Mesothelial cell of epicardium (in vitro differentiated cells): Measurements from ENCODE around the gene CAMTA1. TPM values are rescaled to one million over a fixed set of nuclear protein-coding genes. Genes with fewer than 3 reads are reported as not detected.
A peak's percentile ranks its signal among the peaks of the same experiment; 100 is the strongest.

ENCODE experiments used
- DNase-seq, 2 experiments: peaks; one replicate each; pipeline ENCODE4 v3.0.0; 2021; ENCODE audit warnings: low spot score in 2 of 2; ENCODE audit not compliant: unreplicated experiment in 2 of 2
- H3K27ac Mint-ChIP-seq: 2 replicates; pipeline ENCODE4 v1.8.0; 2021; ENCODE audit warnings: mixed read lengths
- H3K27me3 Mint-ChIP-seq: 2 replicates; pipeline ENCODE4 v1.8.0; 2021; ENCODE audit warnings: low read depth, mixed read lengths
- H3K36me3 Mint-ChIP-seq: 2 replicates; pipeline ENCODE4 v1.8.0; 2021; ENCODE audit warnings: mixed read lengths
- H3K4me1 Mint-ChIP-seq: 2 replicates; pipeline ENCODE4 v1.8.0; 2021; ENCODE audit warnings: mixed read lengths
- H3K4me3 Mint-ChIP-seq: 2 replicates; pipeline ENCODE4 v1.8.0; 2021; ENCODE audit warnings: mild to moderate bottlenecking, moderate library complexity, mixed read lengths
- H3K9me3 Mint-ChIP-seq: 2 replicates; pipeline ENCODE4 v1.8.0; 2021; ENCODE audit warnings: mixed read lengths
- total RNA-seq: library from RNA; stranded (reverse); gene quantifications from 3 replicates; pipeline ENCODE4 v1.2.1, GENCODE V29; 2021
- TF ChIP-seq, protein P1 (sequence below): fragments of 200-600 bp; sonication (generic); IDR thresholded peaks from one replicate; pipeline ENCODE4 v1.5.0; 2021; ENCODE audit warnings: antibody characterized with exemption; ENCODE audit not compliant: unreplicated experiment

CAMTA1 gene
- total RNA-seq, 1 donor from 2014 or later = 70.4 TPM

GRCh38 chr1:7482077-7482476 is 696.8 kb downstream of the CAMTA1 start:
- TF ChIP-seq, protein P1, sequence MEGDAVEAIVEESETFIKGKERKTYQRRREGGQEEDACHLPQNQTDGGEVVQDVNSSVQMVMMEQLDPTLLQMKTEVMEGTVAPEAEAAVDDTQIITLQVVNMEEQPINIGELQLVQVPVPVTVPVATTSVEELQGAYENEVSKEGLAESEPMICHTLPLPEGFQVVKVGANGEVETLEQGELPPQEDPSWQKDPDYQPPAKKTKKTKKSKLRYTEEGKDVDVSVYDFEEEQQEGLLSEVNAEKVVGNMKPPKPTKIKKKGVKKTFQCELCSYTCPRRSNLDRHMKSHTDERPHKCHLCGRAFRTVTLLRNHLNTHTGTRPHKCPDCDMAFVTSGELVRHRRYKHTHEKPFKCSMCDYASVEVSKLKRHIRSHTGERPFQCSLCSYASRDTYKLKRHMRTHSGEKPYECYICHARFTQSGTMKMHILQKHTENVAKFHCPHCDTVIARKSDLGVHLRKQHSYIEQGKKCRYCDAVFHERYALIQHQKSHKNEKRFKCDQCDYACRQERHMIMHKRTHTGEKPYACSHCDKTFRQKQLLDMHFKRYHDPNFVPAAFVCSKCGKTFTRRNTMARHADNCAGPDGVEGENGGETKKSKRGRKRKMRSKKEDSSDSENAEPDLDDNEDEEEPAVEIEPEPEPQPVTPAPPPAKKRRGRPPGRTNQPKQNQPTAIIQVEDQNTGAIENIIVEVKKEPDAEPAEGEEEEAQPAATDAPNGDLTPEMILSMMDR = no peak
- no peak overlapping the region for H3K4me3 Mint-ChIP-seq
- H3K27ac Mint-ChIP-seq = no peak overlapping the region
- H3K27me3 Mint-ChIP-seq = no peaks in the 10 kb centered on the region
- H3K36me3 Mint-ChIP-seq = no peaks in the 10 kb centered on the region
- peaks cover 15% of the 10 kb centered on the region for H3K4me1 Mint-ChIP-seq
- H3K9me3 Mint-ChIP-seq = no peaks in the 10 kb centered on the region
- DNase-seq = no peak

GRCh38 chr1:7482772-7483495 is 697.7 kb downstream of the CAMTA1 start:
- peak overlapping the region; percentile 30 for H3K27ac Mint-ChIP-seq
- TF ChIP-seq, protein P1 = no peak
- no peak for DNase-seq
- no peaks in the 10 kb centered on the region for H3K9me3 Mint-ChIP-seq
- no peak overlapping the region for H3K4me3 Mint-ChIP-seq
- H3K36me3 Mint-ChIP-seq = no peaks in the 10 kb centered on the region
- H3K4me1 Mint-ChIP-seq = peaks cover 9% of the 10 kb centered on the region
- no peaks in the 10 kb centered on the region for H3K27me3 Mint-ChIP-seq

DNA sequence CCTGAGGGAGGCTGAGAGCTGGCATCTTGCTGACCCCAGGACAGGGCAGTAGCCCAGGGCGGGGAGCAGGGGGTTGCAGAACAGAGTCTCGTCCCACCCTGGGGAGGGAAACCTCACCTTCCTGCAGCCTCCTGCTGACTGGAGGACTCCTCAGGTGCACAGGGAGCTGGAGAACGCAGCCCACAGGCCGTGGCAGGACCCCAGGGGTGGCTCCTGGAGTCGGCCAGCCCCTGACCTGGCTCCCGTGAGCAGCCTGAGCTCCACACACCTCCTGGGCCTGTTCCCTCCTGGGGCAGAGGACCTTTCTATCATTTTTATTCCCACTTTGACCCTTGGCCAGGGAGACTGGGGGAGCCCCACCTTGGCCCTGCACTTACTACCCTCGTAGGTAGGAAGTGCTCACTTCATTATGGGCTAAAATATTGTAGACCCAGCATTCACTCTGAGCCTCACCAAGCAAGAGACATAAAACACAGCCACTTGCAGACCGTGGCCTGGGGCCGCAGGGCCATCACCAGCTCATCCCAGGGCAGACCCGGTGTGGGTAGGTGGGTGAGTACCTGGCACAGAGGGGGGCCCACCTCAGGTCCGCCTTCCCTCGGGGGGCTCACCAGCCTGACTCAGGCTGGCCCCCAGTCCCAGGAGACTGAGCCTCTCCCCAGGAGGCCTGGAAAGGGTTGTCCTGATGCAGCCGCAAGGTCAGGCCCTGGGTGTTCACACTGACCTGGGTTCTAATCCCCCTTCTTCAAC is 698.6 kb downstream of the CAMTA1 start:
- Mint-ChIP-seq H3K9me3 (no peaks in the 10 kb centered on the region), H3K4me3 (no peak overlapping the region), H3K27me3 (no peaks in the 10 kb centered on the region), H3K36me3 (no peaks in the 10 kb centered on the region), H3K27ac (no peak overlapping the region), H3K4me1 (peaks cover 6% of the 10 kb centered on the region)
- TF ChIP-seq, protein P1 = no peak
- DNase-seq = no peak

- Mint-ChIP-seq H3K27ac (no peak overlapping the region), H3K9me3 (no peaks in the 10 kb centered on the region), H3K36me3 (no peaks in the 10 kb centered on the region), H3K4me1 (peaks cover 4% of the 10 kb centered on the region), H3K4me3 (no peak overlapping the region), H3K27me3 (no peaks in the 10 kb centered on the region)
- TF ChIP-seq, protein P1 = no peak
- DNase-seq = no peak
These were observed 700.0 kb downstream of the CAMTA1 start for GRCh38 chr1:7485086-7485780.

GRCh38 chr1:7485826-7486225 is 700.6 kb downstream of the CAMTA1 start:
- H3K9me3 Mint-ChIP-seq = no peaks in the 10 kb centered on the region
- H3K36me3 Mint-ChIP-seq = no peaks in the 10 kb centered on the region
- H3K27me3 Mint-ChIP-seq = no peaks in the 10 kb centered on the region
- peaks cover 5% of the 10 kb centered on the region for H3K4me1 Mint-ChIP-seq
- TF ChIP-seq, protein P1 = no peak
- no peak overlapping the region for H3K4me3 Mint-ChIP-seq
- no peak overlapping the region for H3K27ac Mint-ChIP-seq
- DNase-seq = no peak
